HCT116 (cell line): Measurements from ENCODE around the gene GBE1. TPM values are rescaled to one million over a fixed set of nuclear protein-coding genes. Genes with fewer than 3 reads are reported as not detected.

Experiments
- ATAC-seq: fragments of 200-7000 bp; cut with Tn5 transposase; 2 replicates; pipeline ENCODE4 v1.9.1; 2020; ENCODE audit warnings: mild to moderate bottlenecking, moderate library complexity
- BruUV-seq: library from RNA; stranded (reverse); fragments of 400-500 nt; replicated peaks from 2 replicates; lab custom pipeline; 2021; lab: Mats Ljungman, UMichigan
- CTCF ChIA-PET: fragments of 300-600 bp; sonication (Branson Sonifier 250); formaldehyde crosslinking; loops from one replicate; lab custom pipeline; 2021; ENCODE audit warnings: antibody characterized with exemption; lab: Charles Lee
- POLR2A ChIA-PET: fragments of 300-600, 350-600 bp; sonication (Branson Sonifier 250); formaldehyde crosslinking; loops from one replicate; lab custom pipeline; 2021; ENCODE audit warnings: antibody characterized with exemption; lab: Charles Lee
- RAD21 ChIA-PET, 2 experiments: fragments of 300-600 bp; sonication (Branson Sonifier 250); formaldehyde crosslinking; loops; one replicate each; lab custom pipeline; 2023; ENCODE audit warnings: low total read pairs in 2 of 2; ENCODE audit not compliant: uncharacterized antibody in 2 of 2, unreplicated experiment in 2 of 2, low non-redundant PET in 1 of 2; lab: Charles Lee
- DNase-seq: peaks from one replicate; pipeline ENCODE4 v3.0.0-alpha.2; 2010; ENCODE audit warnings: low read depth, low spot score
- H2AFZ ChIP-seq: fragments of 200-600 bp; shearing (Covaris generic), sonication (generic); 2 replicates; pipeline ENCODE4 v1.6.1; 2017; ENCODE audit warnings: low read depth, mixed run types, mixed read lengths, antibody characterized with exemption, low read length; ENCODE audit not compliant: poor library complexity, severe bottlenecking
- H3K27ac ChIP-seq: 2 replicates; pipeline ENCODE4 v1.5.1; 2012; ENCODE audit warnings: low read depth, low read length
- H3K27me3 ChIP-seq: fragments of 200-600 bp; sonication (generic); 2 replicates; pipeline ENCODE4 v1.6.1; 2016; ENCODE audit warnings: mixed run types, low read length, mixed read lengths; ENCODE audit not compliant: insufficient read depth
- H3K36me3 ChIP-seq, 2 experiments: fragments of 200-500 bp in 1 of 2; fragments of 200-600 bp in 1 of 2; sonication (Bioruptor generic) in 1 of 2; sonication (generic) in 1 of 2; 2 replicates each; pipeline versions ENCODE4 v1.5.1 to v1.6.1; 2014 to 2016; ENCODE audit warnings: low read length in 2 of 2, inconsistent platforms in 1 of 2, mixed read lengths in 1 of 2, mixed run types in 1 of 2; ENCODE audit not compliant: insufficient read depth in 2 of 2, control insufficient read depth in 1 of 2
- H3K4me1 ChIP-seq, 2 experiments: fragments of 200-600 bp in 1 of 2; sonication (generic) in 1 of 2; 2 replicates each; pipeline versions ENCODE4 v1.5.1 to v1.6.1; 2012 to 2017; ENCODE audit warnings: low read length in 2 of 2, inconsistent platforms in 1 of 2, mild to moderate bottlenecking in 1 of 2, mixed read lengths in 1 of 2, mixed run types in 1 of 2, moderate library complexity in 1 of 2; ENCODE audit not compliant: insufficient read depth in 2 of 2, control insufficient read depth in 1 of 2
- H3K4me2 ChIP-seq: fragments of 200-600 bp; sonication (generic); 2 replicates; pipeline ENCODE4 v1.6.1; 2017; ENCODE audit warnings: mixed run types, low read length, mixed read lengths
- H3K4me3 ChIP-seq, 2 experiments: fragments of 200-600 bp in 1 of 2; sonication (generic) in 1 of 2; replicated peaks in 1 of 2; 2 replicates each; pipeline ENCODE4 v1.5.1; 2011 to 2016; ENCODE audit warnings: low read length in 2 of 2, control low read depth in 1 of 2, low read depth in 1 of 2, mild to moderate bottlenecking in 1 of 2, mixed read lengths in 1 of 2, mixed run types in 1 of 2
- H3K79me2 ChIP-seq: fragments of 200-600 bp; sonication (generic); 2 replicates; pipeline ENCODE4 v1.6.1; 2017; ENCODE audit warnings: mild to moderate bottlenecking, mixed run types, low read length, moderate library complexity, mixed read lengths; ENCODE audit not compliant: insufficient read depth
- H3K9ac ChIP-seq: fragments of 200-600 bp; sonication (generic); 2 replicates; pipeline ENCODE4 v1.6.1; 2016; ENCODE audit warnings: low read length, mixed read lengths
- H3K9me2 ChIP-seq: fragments of 200-600 bp; sonication (generic), shearing (Covaris generic); 2 replicates; pipeline ENCODE4 v1.6.1; 2017; ENCODE audit warnings: mixed run types, mild to moderate bottlenecking, moderate library complexity; ENCODE audit not compliant: insufficient read depth
- H3K9me3 ChIP-seq, 2 experiments: fragments of 200-500 bp in 1 of 2; fragments of 200-600 bp in 1 of 2; sonication (Bioruptor generic) in 1 of 2; sonication (generic) in 1 of 2; 2 replicates each; pipeline ENCODE4 v1.6.1; 2014 to 2017; ENCODE audit warnings: low read length in 2 of 2, mixed read lengths in 2 of 2, inconsistent platforms in 1 of 2, low read depth in 1 of 2, mild to moderate bottlenecking in 1 of 2, mixed run types in 1 of 2, moderate library complexity in 1 of 2; ENCODE audit not compliant: control insufficient read depth in 1 of 2, insufficient read depth in 1 of 2
- H4K20me1 ChIP-seq: fragments of 200-600 bp; sonication (generic), shearing (Covaris generic); 2 replicates; pipeline ENCODE4 v1.6.1; 2017; ENCODE audit warnings: mixed run types, mild to moderate bottlenecking, moderate library complexity; ENCODE audit not compliant: insufficient read depth
- ATF3 ChIP-seq: IDR thresholded peaks from 2 replicates; pipeline ENCODE4 v1.6.1; 2012
- CBX3 ChIP-seq: IDR thresholded peaks from 2 replicates; pipeline ENCODE4 v1.6.1; 2012; ENCODE audit warnings: low read depth
- CTCF ChIP-seq, 3 experiments: fragments of 200-600 bp in 1 of 3; sonication (generic) in 1 of 3; IDR thresholded peaks in 2 of 3; conservative IDR thresholded peaks in 1 of 3; 2 replicates each; pipeline ENCODE4 v1.5.1; 2012 to 2017; ENCODE audit warnings: low read depth in 2 of 3, low read length in 2 of 3, antibody characterized with exemption in 1 of 3, borderline replicate concordance in 1 of 3, control low read depth in 1 of 3, mild to moderate bottlenecking in 1 of 3, mixed read lengths in 1 of 3, mixed run types in 1 of 3, moderate library complexity in 1 of 3; ENCODE audit not compliant: insufficient read depth in 1 of 3
- ELF1 ChIP-seq: IDR thresholded peaks from 2 replicates; pipeline ENCODE4 v1.6.1; 2012; ENCODE audit warnings: low read depth, borderline replicate concordance
- EZH2 ChIP-seq: fragments of 200-600 bp; sonication (generic); IDR thresholded peaks from 2 replicates; pipeline ENCODE4 v1.6.1; 2017; ENCODE audit warnings: antibody characterized with exemption, mixed run types
- FOSL1 ChIP-seq: IDR thresholded peaks from 2 replicates; pipeline ENCODE4 v1.6.1; 2012; ENCODE audit warnings: low read depth
- JUND ChIP-seq: IDR thresholded peaks from 2 replicates; pipeline ENCODE4 v1.6.1; 2012
- MAX ChIP-seq: IDR thresholded peaks from 2 replicates; pipeline ENCODE4 v1.6.1; 2012
- POLR2A ChIP-seq: IDR thresholded peaks from 2 replicates; pipeline ENCODE4 v1.7.0; 2011; ENCODE audit warnings: borderline replicate concordance; ENCODE audit not compliant: insufficient read depth, insufficient read length; ENCODE audit errors: extremely low read depth
- POLR2AphosphoS5 ChIP-seq: IDR thresholded peaks from 2 replicates; pipeline ENCODE4 v1.6.1; 2011; ENCODE audit warnings: mild to moderate bottlenecking, low read depth, low read length, moderate library complexity
- RAD21 ChIP-seq: IDR thresholded peaks from 2 replicates; pipeline ENCODE4 v1.6.1; 2012; ENCODE audit warnings: low read depth, mild to moderate bottlenecking
- SIN3A ChIP-seq: IDR thresholded peaks from 2 replicates; pipeline ENCODE4 v1.6.1; 2012; ENCODE audit warnings: low read depth
- SP1 ChIP-seq: IDR thresholded peaks from 2 replicates; pipeline ENCODE4 v1.6.1; 2012; ENCODE audit warnings: low read depth
- YY1 ChIP-seq: IDR thresholded peaks from 2 replicates; pipeline ENCODE4 v1.6.1; 2011; ENCODE audit warnings: low read length, low read depth, moderate library complexity, mild to moderate bottlenecking; ENCODE audit not compliant: insufficient replicate concordance; ENCODE audit errors: extremely low read depth
- ZBTB33 ChIP-seq: IDR thresholded peaks from 2 replicates; pipeline ENCODE4 v1.6.1; 2011; ENCODE audit warnings: mild to moderate bottlenecking, low read length, moderate library complexity; ENCODE audit not compliant: insufficient replicate concordance; ENCODE audit errors: extremely low read depth
- ZFX ChIP-seq: fragments of 450-650 bp; IDR thresholded peaks from 2 replicates; pipeline ENCODE4 v1.6.1; 2017
- ZNF274 ChIP-seq: fragments of 200-500 bp; sonication (Bioruptor generic); IDR thresholded peaks from 2 replicates; pipeline ENCODE4 v1.6.1; 2014; ENCODE audit warnings: mild to moderate bottlenecking, low read depth, low read length, inconsistent platforms
- intact Hi-C: fragments of 100-400 bp; cut with micrococcal nuclease; formaldehyde crosslinking; loops from 2 replicates; pipeline ENCODE4 v1.10.0; 2022
- total RNA-seq: library from RNA; stranded (reverse); gene quantifications from one replicate; pipeline ENCODE4 v1.2.1, GENCODE V29; 2021; ENCODE audit not compliant: unreplicated experiment

GBE1 gene
- total RNA-seq, 1 experiment from 2014 or later = 27.7 TPM

GRCh38 chr3:81660036-81660435 is 101.4 kb downstream of the GBE1 start:
- no peaks in the 10 kb centered on the region for H4K20me1 ChIP-seq
- POLR2A ChIA-PET = no interaction called here
- no peak overlapping the region for H3K9ac ChIP-seq
- H3K27ac ChIP-seq = no peak overlapping the region
- TF ChIP-seq POLR2A (no peak), EZH2 (no peak), SIN3A (no peak), ELF1 (no peak), JUND (no peak), ATF3 (no peak), POLR2AphosphoS5 (no peak), ZBTB33 (no peak), CBX3 (no peak), ZFX (no peak), RAD21 (no peak), SP1 (no peak), MAX (no peak), CTCF (IDR thresholded peaks at IDR 0.05 in 2 of 3, conservative IDR thresholded peaks at IDR 0.05 in 1 of 3; ENCODE audit: borderline replicate concordance in 1 of 3, insufficient read depth in 1 of 3, low read depth in 2 of 3, low read length in 2 of 3) (no peak), ZNF274 (no peak), FOSL1 (no peak), YY1 (no peak)
- H3K79me2 ChIP-seq = no peaks in the 10 kb centered on the region
- H2AFZ ChIP-seq = no peak overlapping the region
- RAD21 ChIA-PET = no interaction called here
- H3K4me2 ChIP-seq = no peak overlapping the region
- ATAC-seq (no peak), DNase-seq (no peak)
- H3K27me3 ChIP-seq = no peaks in the 10 kb centered on the region
- no peaks in the 10 kb centered on the region for H3K36me3 ChIP-seq
- no peaks in the 10 kb centered on the region for H3K4me1 ChIP-seq
- intact Hi-C loops = loop anchor here (10.0 kb wide), 2 partner anchors 195 to 255 kb away; no protein-coding TSS in a partner anchor
- CTCF ChIA-PET = no interaction called here
- no peaks in the 10 kb centered on the region for H3K9me3 ChIP-seq
- H3K4me3 ChIP-seq = no peak overlapping the region
- H3K9me2 ChIP-seq = no peaks in the 10 kb centered on the region
- BruUV-seq = no TSS peak
